Neural progenitor cell (in vitro differentiated cells): ENCODE results near the gene FAM149A.

ENCODE experiments used
- CTCF ChIP-seq: fragments of 200-600 bp; sonication (generic); IDR thresholded peaks from 2 replicates; pipeline ENCODE4 v1.5.1; 2017; ENCODE audit warnings: antibody characterized with exemption, mild to moderate bottlenecking
- EZH2 ChIP-seq: fragments of 200-600 bp; sonication (generic); IDR thresholded peaks from 2 replicates; pipeline ENCODE4 v1.6.1; 2017; ENCODE audit warnings: antibody characterized with exemption, mild to moderate bottlenecking, moderate library complexity

- no peak for TF ChIP-seq CTCF
- no peak for TF ChIP-seq EZH2
These were observed 100.7 kb downstream of the FAM149A start for GRCh38 chr4:186205156-186205555.
